SU-DHL-6 (cell line): Measurements from ENCODE around the gene C5orf63.

Experiments used
- EZH2phosphoT487 ChIP-seq: fragments of 200-600 bp; sonication (generic), shearing (Covaris generic); conservative IDR thresholded peaks from 2 replicates; pipeline ENCODE4 v1.6.1; 2018; ENCODE audit warnings: mild to moderate bottlenecking, antibody characterized with exemption, low read length, moderate library complexity, mixed read lengths
- TF ChIP-seq, protein P1 (sequence below): fragments of 200-600 bp; sonication (generic); IDR thresholded peaks from one replicate; pipeline ENCODE4 v1.5.1; 2017; ENCODE audit warnings: antibody characterized with exemption, mild to moderate bottlenecking, low read length, moderate library complexity; ENCODE audit not compliant: insufficient read depth, poor library complexity, severe bottlenecking

DNA sequence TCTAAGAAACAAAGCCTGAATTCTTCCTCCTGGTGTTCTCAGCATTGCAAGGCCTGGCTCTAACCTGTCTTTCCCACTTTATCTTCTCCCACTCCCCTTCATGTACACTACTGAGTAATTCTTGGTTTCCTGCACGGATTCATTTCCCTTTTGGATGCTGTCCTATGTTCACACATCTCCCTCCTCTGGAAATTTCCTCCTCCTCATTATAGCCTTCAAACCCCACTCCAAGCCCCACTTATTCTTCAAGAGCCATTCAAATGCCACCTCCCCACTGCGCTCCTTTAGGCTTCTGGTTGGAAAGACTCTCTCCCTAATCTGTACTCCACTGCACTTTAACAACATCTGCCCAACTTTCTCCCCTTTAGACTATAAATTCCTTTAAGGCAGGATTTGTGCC lies 28.2 kb upstream of the C5orf63 start:
- TF ChIP-seq, protein P1, sequence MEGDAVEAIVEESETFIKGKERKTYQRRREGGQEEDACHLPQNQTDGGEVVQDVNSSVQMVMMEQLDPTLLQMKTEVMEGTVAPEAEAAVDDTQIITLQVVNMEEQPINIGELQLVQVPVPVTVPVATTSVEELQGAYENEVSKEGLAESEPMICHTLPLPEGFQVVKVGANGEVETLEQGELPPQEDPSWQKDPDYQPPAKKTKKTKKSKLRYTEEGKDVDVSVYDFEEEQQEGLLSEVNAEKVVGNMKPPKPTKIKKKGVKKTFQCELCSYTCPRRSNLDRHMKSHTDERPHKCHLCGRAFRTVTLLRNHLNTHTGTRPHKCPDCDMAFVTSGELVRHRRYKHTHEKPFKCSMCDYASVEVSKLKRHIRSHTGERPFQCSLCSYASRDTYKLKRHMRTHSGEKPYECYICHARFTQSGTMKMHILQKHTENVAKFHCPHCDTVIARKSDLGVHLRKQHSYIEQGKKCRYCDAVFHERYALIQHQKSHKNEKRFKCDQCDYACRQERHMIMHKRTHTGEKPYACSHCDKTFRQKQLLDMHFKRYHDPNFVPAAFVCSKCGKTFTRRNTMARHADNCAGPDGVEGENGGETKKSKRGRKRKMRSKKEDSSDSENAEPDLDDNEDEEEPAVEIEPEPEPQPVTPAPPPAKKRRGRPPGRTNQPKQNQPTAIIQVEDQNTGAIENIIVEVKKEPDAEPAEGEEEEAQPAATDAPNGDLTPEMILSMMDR = no peak
- no peak for TF ChIP-seq EZH2phosphoT487
